Hepatocyte (in vitro differentiated cells): ENCODE measurements around the gene ATP8A2.

Experiments used
- EZH2 ChIP-seq: fragments of 200-600 bp; sonication (generic); IDR thresholded peaks from 2 replicates; pipeline ENCODE4 v1.6.1; 2016; ENCODE audit warnings: antibody characterized with exemption, mild to moderate bottlenecking, borderline replicate concordance
- EZH2phosphoT487 ChIP-seq: fragments of 200-600 bp; sonication (generic); IDR thresholded peaks from one replicate; pipeline ENCODE4 v1.6.1; 2018; ENCODE audit warnings: antibody characterized with exemption, mild to moderate bottlenecking, low read depth, moderate library complexity; ENCODE audit not compliant: unreplicated experiment, severe bottlenecking
- TF ChIP-seq, protein P1 (sequence below): fragments of 200-600 bp; sonication (generic); IDR thresholded peaks from 2 replicates; pipeline ENCODE4 v1.5.1; 2016; ENCODE audit warnings: antibody characterized with exemption, mild to moderate bottlenecking; ENCODE audit not compliant: poor library complexity

DNA sequence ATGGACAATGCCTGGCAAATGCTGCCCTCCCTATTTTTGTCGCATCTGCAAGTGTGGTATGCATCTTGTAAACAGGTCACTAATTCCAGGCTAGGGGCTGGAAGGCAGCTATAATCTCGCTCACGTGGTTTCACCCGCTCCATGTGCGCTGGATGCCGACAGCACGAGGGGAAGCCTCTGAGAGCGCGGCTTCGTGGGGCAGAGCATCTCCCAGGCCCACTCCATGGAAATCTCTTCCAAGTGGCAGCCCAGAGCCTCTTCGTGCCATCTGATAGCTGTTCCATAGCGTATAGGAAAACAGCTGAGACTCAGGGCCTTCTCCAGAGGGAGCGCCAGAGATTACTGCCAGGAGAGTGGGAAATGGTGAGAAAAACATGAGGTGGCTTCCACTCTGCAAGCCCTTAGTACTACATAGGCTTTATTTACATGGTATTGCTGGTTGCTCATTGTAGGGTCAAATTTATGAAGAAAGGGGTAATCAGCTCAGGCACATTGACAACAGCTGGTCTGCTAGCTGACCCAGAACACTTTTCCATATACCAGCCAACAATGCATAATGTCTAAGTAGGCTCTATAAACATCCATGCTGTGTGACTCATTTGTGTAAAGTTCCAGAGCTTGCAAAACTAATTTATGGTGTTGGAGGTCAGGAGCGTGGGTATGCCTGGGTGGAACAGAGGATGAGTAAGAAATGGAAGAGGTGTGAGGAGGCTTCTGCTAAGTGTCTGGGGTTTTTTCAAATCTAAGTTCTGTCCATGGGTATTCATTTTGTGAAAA lies 514.9 kb downstream of the ATP8A2 start:
- no peak for TF ChIP-seq EZH2
- TF ChIP-seq, protein P1, sequence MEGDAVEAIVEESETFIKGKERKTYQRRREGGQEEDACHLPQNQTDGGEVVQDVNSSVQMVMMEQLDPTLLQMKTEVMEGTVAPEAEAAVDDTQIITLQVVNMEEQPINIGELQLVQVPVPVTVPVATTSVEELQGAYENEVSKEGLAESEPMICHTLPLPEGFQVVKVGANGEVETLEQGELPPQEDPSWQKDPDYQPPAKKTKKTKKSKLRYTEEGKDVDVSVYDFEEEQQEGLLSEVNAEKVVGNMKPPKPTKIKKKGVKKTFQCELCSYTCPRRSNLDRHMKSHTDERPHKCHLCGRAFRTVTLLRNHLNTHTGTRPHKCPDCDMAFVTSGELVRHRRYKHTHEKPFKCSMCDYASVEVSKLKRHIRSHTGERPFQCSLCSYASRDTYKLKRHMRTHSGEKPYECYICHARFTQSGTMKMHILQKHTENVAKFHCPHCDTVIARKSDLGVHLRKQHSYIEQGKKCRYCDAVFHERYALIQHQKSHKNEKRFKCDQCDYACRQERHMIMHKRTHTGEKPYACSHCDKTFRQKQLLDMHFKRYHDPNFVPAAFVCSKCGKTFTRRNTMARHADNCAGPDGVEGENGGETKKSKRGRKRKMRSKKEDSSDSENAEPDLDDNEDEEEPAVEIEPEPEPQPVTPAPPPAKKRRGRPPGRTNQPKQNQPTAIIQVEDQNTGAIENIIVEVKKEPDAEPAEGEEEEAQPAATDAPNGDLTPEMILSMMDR = no peak
- no peak for TF ChIP-seq EZH2phosphoT487
